Neural cell (in vitro differentiated cells): Measurements from ENCODE around the gene CUX1. TPM values are rescaled to one million over a fixed set of nuclear protein-coding genes. Genes with fewer than 3 reads are reported as not detected.

Source experiments
- H2AFZ ChIP-seq: fragments of 200-600, 300-800 bp; sonication (generic), shearing (Covaris generic); 2 replicates; pipeline ENCODE4 v1.6.0; 2014; ENCODE audit warnings: low read depth, mild to moderate bottlenecking, antibody characterized with exemption, low read length, moderate library complexity
- H3F3A ChIP-seq: fragments of 200-600 bp; shearing (Covaris generic); 2 replicates; pipeline ENCODE4 v1.6.1; 2016; ENCODE audit warnings: mild to moderate bottlenecking, moderate library complexity, mixed read lengths, antibody characterized with exemption, low read length; ENCODE audit not compliant: insufficient read depth, poor library complexity, severe bottlenecking
- H3K27ac ChIP-seq: fragments of 200-600, 300-800 bp; sonication (generic), shearing (Covaris generic); 2 replicates; pipeline ENCODE4 v1.5.1; 2014; ENCODE audit warnings: mild to moderate bottlenecking, low read length, moderate library complexity
- H3K27me3 ChIP-seq: fragments of 300-800, 200-600 bp; sonication (generic), shearing (Covaris generic); 2 replicates; pipeline ENCODE4 v1.6.0; 2014; ENCODE audit warnings: mild to moderate bottlenecking, low read depth, low read length, moderate library complexity; ENCODE audit not compliant: insufficient read depth
- H3K36me3 ChIP-seq: fragments of 300-800, 200-600 bp; sonication (generic), shearing (Covaris generic); 2 replicates; pipeline ENCODE4 v1.5.1; 2014; ENCODE audit warnings: mild to moderate bottlenecking, antibody characterized with exemption, low read length, moderate library complexity; ENCODE audit not compliant: insufficient read depth
- H3K4me2 ChIP-seq: fragments of 300-800, 200-600 bp; sonication (generic), shearing (Covaris generic); 2 replicates; pipeline ENCODE4 v1.6.0; 2014; ENCODE audit warnings: mild to moderate bottlenecking, low read length
- H3K4me3 ChIP-seq: fragments of 300-800, 200-600 bp; sonication (generic), shearing (Covaris generic); 2 replicates; pipeline ENCODE4 v1.5.1; 2014; ENCODE audit warnings: mild to moderate bottlenecking, low read length, moderate library complexity
- H3K79me2 ChIP-seq: fragments of 200-600 bp; shearing (Covaris generic); replicated peaks from 2 replicates; pipeline ENCODE4 v1.6.0; 2014; ENCODE audit warnings: mild to moderate bottlenecking, low read length, moderate library complexity; ENCODE audit not compliant: insufficient read depth
- H3K9ac ChIP-seq: fragments of 300-800, 200-600 bp; sonication (generic), shearing (Covaris generic); 2 replicates; pipeline ENCODE4 v1.6.1; 2016; ENCODE audit warnings: mild to moderate bottlenecking, low read length, mixed read lengths
- H3K9me2 ChIP-seq: fragments of 200-600 bp; shearing (Covaris generic); 2 replicates; pipeline ENCODE4 v1.6.1; 2016; ENCODE audit warnings: mild to moderate bottlenecking, low read length, mixed read lengths; ENCODE audit not compliant: insufficient read depth
- H3K9me3 ChIP-seq: fragments of 200-600, 300-800 bp; sonication (generic), shearing (Covaris generic); 2 replicates; pipeline ENCODE4 v1.6.1; 2016; ENCODE audit warnings: mild to moderate bottlenecking, mixed run types, low read length, moderate library complexity, mixed read lengths
- H4K20me1 ChIP-seq: fragments of 200-600 bp; shearing (Covaris generic); 2 replicates; pipeline ENCODE4 v1.6.1; 2016; ENCODE audit warnings: mild to moderate bottlenecking, mixed run types; ENCODE audit not compliant: insufficient read depth
- EP300 ChIP-seq: fragments of 450-650 bp; conservative IDR thresholded peaks from 2 replicates; pipeline ENCODE4 v1.6.1; 2014; ENCODE audit warnings: antibody characterized with exemption, mild to moderate bottlenecking, moderate library complexity; ENCODE audit not compliant: poor library complexity, severe bottlenecking
- EZH2 ChIP-seq: fragments of 200-600, 300-800 bp; shearing (Covaris generic), sonication (generic); IDR thresholded peaks from 2 replicates; pipeline ENCODE4 v1.6.1; 2014; ENCODE audit warnings: antibody characterized with exemption, low read length, borderline replicate concordance, mild to moderate bottlenecking; ENCODE audit not compliant: insufficient read depth, poor library complexity, severe bottlenecking
- MXI1 ChIP-seq: fragments of 450-650 bp; conservative IDR thresholded peaks from 2 replicates; pipeline ENCODE4 v1.6.1; 2014; ENCODE audit warnings: antibody characterized with exemption, mild to moderate bottlenecking; ENCODE audit not compliant: poor library complexity, severe bottlenecking
- POLR2AphosphoS5 ChIP-seq: IDR thresholded peaks from 2 replicates; pipeline ENCODE4 v1.6.1; 2012
- RAD21 ChIP-seq: fragments of 450-650 bp; conservative IDR thresholded peaks from 2 replicates; pipeline ENCODE4 v1.6.1; 2014; ENCODE audit warnings: antibody characterized with exemption, mild to moderate bottlenecking, moderate library complexity
- REST ChIP-seq: IDR thresholded peaks from 2 replicates; pipeline ENCODE4 v1.6.1; 2012; ENCODE audit warnings: borderline replicate concordance
- SMC3 ChIP-seq: fragments of 450-650 bp; conservative IDR thresholded peaks from 2 replicates; pipeline ENCODE4 v1.6.1; 2014; ENCODE audit warnings: antibody characterized with exemption, mild to moderate bottlenecking, moderate library complexity; ENCODE audit not compliant: poor library complexity
- TAF1 ChIP-seq: IDR thresholded peaks from 2 replicates; pipeline ENCODE4 v1.6.1; 2012; ENCODE audit warnings: low read depth
- polyA plus RNA-seq: library from polyadenylated mRNA; depleted of rRNA; stranded (reverse); fragments of >200 nt; gene quantifications from 2 replicates; pipeline ENCODE4 v1.2.3, GENCODE V29; 2014
- TF ChIP-seq, protein P1 (sequence below): fragments of 450-650 bp; IDR thresholded peaks from 2 replicates; pipeline ENCODE4 v1.5.1; 2014; ENCODE audit warnings: antibody characterized with exemption, mild to moderate bottlenecking, moderate library complexity; ENCODE audit not compliant: poor library complexity, severe bottlenecking

Gene CUX1
- polyA plus RNA-seq, 1 donor from 2014 or later: 26.6 TPM

DNA sequence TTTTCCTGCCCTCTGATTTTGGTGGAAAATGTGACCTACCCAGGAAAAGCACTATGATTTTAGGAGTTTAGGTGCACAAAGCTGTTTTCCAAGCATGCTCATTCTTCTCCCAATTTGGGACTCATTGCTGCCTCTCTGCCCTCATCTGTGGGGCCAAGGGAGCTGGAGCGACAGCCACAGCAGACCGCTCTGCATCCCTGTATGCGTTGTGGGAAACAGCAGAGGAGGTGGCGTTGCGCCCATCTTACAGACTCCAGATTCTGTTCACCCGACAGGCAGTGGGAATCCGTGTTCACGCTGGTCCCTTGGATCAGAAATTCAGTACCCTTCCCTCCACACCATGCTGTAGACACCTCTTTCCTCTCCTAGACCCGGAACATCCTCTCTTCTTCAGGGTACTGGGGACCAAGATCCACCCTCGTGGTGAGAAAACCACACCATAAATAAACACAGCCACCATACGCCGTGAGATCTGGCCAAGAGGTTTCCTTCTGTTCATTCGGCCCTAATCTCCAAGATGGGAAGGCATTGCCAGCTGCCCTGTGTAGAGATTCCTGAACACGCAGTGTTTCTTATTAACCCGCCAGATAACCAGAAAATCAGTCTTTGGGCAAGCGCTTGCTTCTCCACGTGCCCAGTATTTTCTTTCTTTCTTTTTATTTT, 87.9 kb downstream of the CUX1 start:
- H3K4me2 ChIP-seq: no peak overlapping the region
- H3K27me3 ChIP-seq: no peaks in the 10 kb centered on the region
- no peaks in the 10 kb centered on the region for H4K20me1 ChIP-seq
- H3K27ac ChIP-seq: no peak overlapping the region
- H3K36me3 ChIP-seq: no peaks in the 10 kb centered on the region
- H3K9ac ChIP-seq: no peak overlapping the region
- H3K79me2 ChIP-seq: peaks cover 17% of the 10 kb centered on the region
- no peak for TF ChIP-seq EZH2
- no peak for TF ChIP-seq SMC3
- no peak for TF ChIP-seq REST
- no peak for TF ChIP-seq TAF1
- no peak for TF ChIP-seq RAD21
- TF ChIP-seq MXI1: no peak
- no peak for TF ChIP-seq EP300
- no peak for TF ChIP-seq POLR2AphosphoS5
- TF ChIP-seq, protein P1, sequence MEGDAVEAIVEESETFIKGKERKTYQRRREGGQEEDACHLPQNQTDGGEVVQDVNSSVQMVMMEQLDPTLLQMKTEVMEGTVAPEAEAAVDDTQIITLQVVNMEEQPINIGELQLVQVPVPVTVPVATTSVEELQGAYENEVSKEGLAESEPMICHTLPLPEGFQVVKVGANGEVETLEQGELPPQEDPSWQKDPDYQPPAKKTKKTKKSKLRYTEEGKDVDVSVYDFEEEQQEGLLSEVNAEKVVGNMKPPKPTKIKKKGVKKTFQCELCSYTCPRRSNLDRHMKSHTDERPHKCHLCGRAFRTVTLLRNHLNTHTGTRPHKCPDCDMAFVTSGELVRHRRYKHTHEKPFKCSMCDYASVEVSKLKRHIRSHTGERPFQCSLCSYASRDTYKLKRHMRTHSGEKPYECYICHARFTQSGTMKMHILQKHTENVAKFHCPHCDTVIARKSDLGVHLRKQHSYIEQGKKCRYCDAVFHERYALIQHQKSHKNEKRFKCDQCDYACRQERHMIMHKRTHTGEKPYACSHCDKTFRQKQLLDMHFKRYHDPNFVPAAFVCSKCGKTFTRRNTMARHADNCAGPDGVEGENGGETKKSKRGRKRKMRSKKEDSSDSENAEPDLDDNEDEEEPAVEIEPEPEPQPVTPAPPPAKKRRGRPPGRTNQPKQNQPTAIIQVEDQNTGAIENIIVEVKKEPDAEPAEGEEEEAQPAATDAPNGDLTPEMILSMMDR: no peak
- H3K9me2 ChIP-seq: no peaks in the 10 kb centered on the region
- H3K9me3 ChIP-seq: no peaks in the 10 kb centered on the region
- no peak overlapping the region for H2AFZ ChIP-seq
- no peak overlapping the region for H3K4me3 ChIP-seq
- H3F3A ChIP-seq: no peaks in the 10 kb centered on the region

DNA sequence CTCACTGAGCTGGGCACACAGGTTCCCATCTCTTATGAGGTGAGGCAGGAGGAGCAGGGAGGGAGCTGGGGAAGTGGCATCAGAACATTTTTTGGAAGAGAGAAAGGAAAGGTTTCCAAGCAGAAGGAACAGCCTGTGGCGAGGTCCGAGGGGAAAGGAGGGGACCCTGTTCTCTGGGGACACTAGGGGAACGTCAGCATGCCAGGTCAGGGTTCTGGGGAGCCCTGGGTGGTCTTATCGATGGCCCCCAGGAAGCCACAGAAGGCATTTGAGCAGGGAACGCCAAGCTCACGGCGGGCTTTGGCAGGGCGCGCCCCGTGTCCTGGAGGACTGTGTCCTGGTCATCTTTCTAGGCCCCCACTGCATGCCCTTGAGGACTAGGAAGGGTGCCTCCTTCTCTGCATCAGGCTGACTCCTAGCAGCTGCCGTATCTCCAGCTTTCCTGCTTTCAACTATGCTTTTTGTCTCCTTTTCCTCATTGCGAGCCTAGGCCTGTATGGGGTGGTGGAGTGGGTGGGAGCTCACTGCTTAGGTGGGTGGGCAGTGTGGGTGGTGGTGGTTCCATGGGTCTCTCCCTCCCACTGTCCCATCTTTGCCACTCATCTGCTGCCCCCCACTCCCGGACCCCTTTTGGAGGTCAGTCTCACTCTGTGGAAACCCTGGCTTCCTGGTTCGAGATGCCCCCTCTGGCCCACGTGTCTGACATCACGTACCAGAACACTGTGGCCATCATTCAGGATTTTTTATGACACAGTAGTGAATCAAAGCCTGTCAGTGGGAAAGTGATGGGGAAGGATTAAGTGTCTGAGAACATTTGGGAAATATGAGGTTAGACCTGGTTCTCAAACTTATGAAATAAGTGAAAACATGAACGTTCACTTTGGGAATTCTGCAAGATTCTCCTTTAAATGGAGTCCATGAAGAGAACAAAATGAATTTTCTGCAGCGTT, 89.1 kb downstream of the CUX1 start:
- Histone ChIP-seq H2AFZ (no peak overlapping the region), H3K9me2 (no peaks in the 10 kb centered on the region), H3K27me3 (no peaks in the 10 kb centered on the region), H3K27ac (no peak overlapping the region), H4K20me1 (no peaks in the 10 kb centered on the region), H3K79me2 (peaks cover 17% of the 10 kb centered on the region), H3K36me3 (no peaks in the 10 kb centered on the region), H3K9ac (no peak overlapping the region), H3K4me2 (no peak overlapping the region), H3F3A (no peaks in the 10 kb centered on the region), H3K9me3 (no peaks in the 10 kb centered on the region), H3K4me3 (no peak overlapping the region)
- TF ChIP-seq EZH2: no peak
